Thyroid gland (tissue), 4 donors: ENCODE measurements around the gene PCDHGA1. TPM values are rescaled to one million over a fixed set of nuclear protein-coding genes. Genes with fewer than 3 reads are reported as not detected.
A peak's percentile ranks its signal among the peaks of the same experiment; 100 is the strongest.
"Not testable (repeated sequence)": the region's sequence is repeated elsewhere in the genome, so short reads cannot be mapped to it uniquely, and the experiment has no call there.

Experiments
- DNase-seq, 2 donors: peaks; one replicate each; pipeline ENCODE4 v3.0.0-alpha.2; 2019
- H3K27ac ChIP-seq, 3 donors: fragments of 200-600 bp; sonication (generic); 1 replicate in 2 of 3; 2 replicates in 1 of 3; pipeline ENCODE4 v1.5.1; 2016 to 2019; ENCODE audit warnings: mild to moderate bottlenecking in 1 of 3, moderate library complexity in 1 of 3
- H3K27me3 ChIP-seq: fragments of 200-600 bp; sonication (generic); one replicate; pipeline ENCODE4 v1.5.1; 2019
- H3K36me3 ChIP-seq, 2 donors: fragments of 200-600 bp; sonication (generic); one replicate each; pipeline ENCODE4 v1.5.1; 2016 to 2019
- H3K4me1 ChIP-seq, 2 donors: fragments of 200-600 bp; sonication (generic); one replicate each; pipeline ENCODE4 v1.5.1; 2017 to 2019
- H3K4me3 ChIP-seq, 3 donors: fragments of 200-600 bp; sonication (generic); replicated peaks in 1 of 3; 1 replicate in 2 of 3; 2 replicates in 1 of 3; pipeline ENCODE4 v1.5.1; 2016; ENCODE audit warnings: mild to moderate bottlenecking in 1 of 3
- H3K9me3 ChIP-seq: fragments of 200-600 bp; sonication (generic); one replicate; pipeline ENCODE4 v1.5.1; 2017
- POLR2A ChIP-seq, 2 donors: fragments of 450-650 bp; IDR thresholded peaks; one replicate each; pipeline ENCODE4 v1.6.1; 2017; ENCODE audit warnings: antibody characterized with exemption in 2 of 2, mild to moderate bottlenecking in 2 of 2, moderate library complexity in 1 of 2
- WGBS, 2 donors: methylation state at CpG; one replicate each; pipeline ENCODE4 v1.1.5; 2017; 5-methylcytosine and 5-hydroxymethylcytosine counted together
- intact Hi-C: fragments of 100-400 bp; cut with DNase I; formaldehyde crosslinking; loops from one replicate; pipeline ENCODE4 v1.15.1; 2023
- total RNA-seq, 4 donors: library from RNA; depleted of rRNA; stranded (reverse); fragments of >200 nt; gene quantifications; one replicate each; pipeline ENCODE4 v1.2.3, GENCODE V29; 2016
- TF ChIP-seq, protein P1 (sequence below), 6 experiments: fragments of 200-600 bp in 3 of 6; fragments of 450-650 bp in 3 of 6; sonication (generic) in 3 of 6; IDR thresholded peaks; one replicate each; pipeline ENCODE4 v1.5.1; 2016 to 2019; ENCODE audit warnings: antibody characterized with exemption in 6 of 6, mild to moderate bottlenecking in 2 of 6, inconsistent platforms in 1 of 6, moderate library complexity in 1 of 6

PCDHGA1 gene
- total RNA-seq, 4 donors from 2014 or later: 0.40 to 1.3 (median 0.87) TPM

DNA sequence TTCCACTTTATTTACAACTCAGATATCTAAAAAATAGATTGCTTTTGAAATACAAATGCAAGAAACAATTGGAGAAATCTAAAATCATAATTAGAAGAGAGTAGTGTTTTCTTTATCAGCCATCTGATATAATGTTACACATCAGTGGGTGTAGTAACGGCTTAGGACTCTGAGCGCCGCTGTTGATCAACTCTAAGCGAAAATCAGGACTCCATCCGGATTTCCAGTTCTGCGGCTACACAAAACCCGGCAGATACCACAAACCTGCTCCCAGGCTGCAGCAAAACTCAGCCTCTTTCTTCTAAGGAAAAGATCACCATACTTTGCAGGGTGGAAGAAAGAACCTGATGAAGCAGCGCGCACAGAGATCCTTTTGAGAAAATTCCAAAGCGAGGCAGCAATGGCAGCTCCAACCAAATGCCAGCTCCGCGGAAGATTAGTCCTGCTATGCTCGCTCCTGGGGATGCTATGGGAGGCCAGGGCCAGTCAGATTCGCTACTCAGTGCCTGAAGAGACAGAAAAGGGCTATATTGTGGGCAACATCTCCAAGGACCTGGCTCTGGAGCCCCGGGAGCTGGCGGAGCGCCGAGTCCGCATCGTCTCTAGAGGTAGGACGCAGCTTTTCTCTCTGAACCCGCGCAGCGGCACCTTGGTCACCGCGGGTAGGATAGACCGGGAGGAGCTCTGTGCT, 72.4 kb downstream of the PCDHGA1 start, which contains the start of gene PCDHGA9:
TSS of gene PCDHGA9 (plus strand) at position 226 of the 691 bp plus-strand sequence. CDS start at position 401, 175 bp downstream.
- DNase-seq: peak in 1 of 2 donors; percentile 44
- intact Hi-C loops: no loop called here
- Histone ChIP-seq H3K36me3 (no peaks in the 10 kb centered on the region), H3K27ac (no peak within 1 kb of the TSS), H3K4me1 (peaks cover 4 to 7% of the 10 kb centered on the region in 2 donors), H3K4me3 (peak within 1 kb of the TSS in 1 of 3 donors; percentile 19), H3K27me3 (no peaks in the 10 kb centered on the region), H3K9me3 (no peaks in the 10 kb centered on the region)
- TF ChIP-seq, protein P1, sequence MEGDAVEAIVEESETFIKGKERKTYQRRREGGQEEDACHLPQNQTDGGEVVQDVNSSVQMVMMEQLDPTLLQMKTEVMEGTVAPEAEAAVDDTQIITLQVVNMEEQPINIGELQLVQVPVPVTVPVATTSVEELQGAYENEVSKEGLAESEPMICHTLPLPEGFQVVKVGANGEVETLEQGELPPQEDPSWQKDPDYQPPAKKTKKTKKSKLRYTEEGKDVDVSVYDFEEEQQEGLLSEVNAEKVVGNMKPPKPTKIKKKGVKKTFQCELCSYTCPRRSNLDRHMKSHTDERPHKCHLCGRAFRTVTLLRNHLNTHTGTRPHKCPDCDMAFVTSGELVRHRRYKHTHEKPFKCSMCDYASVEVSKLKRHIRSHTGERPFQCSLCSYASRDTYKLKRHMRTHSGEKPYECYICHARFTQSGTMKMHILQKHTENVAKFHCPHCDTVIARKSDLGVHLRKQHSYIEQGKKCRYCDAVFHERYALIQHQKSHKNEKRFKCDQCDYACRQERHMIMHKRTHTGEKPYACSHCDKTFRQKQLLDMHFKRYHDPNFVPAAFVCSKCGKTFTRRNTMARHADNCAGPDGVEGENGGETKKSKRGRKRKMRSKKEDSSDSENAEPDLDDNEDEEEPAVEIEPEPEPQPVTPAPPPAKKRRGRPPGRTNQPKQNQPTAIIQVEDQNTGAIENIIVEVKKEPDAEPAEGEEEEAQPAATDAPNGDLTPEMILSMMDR (IDR thresholded peaks at IDR 0.05): peak in 3 of 6 experiments; percentile 20 to 45 (median 35)
- TF ChIP-seq POLR2A (IDR thresholded peaks at IDR 0.05): no peak
- WGBS, 2 donors: 13 to 16% methylated on average over 27 of the region's 27 CpGs

DNA sequence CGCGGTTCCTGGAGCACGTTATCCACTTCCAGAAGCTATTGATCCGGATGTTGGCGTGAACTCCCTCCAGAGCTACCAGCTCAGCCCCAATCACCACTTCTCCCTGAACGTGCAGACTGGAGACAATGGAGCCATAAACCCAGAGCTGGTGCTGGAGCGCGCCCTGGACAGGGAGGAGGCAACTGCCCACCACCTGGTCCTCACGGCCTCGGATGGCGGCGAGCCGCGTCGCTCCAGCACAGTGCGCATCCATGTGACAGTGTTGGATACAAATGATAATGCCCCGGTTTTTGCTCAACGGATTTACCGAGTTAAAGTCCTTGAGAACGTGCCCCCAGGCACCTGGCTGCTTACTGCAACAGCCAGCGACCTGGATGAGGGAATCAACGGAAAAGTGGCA, 73.1 kb downstream of the PCDHGA1 start:
- no peaks in the 10 kb centered on the region for H3K27me3 ChIP-seq
- H3K36me3 ChIP-seq: no peaks in the 10 kb centered on the region
- no peaks in the 10 kb centered on the region for H3K9me3 ChIP-seq
- peaks cover 4 to 7% of the 10 kb centered on the region in 2 donors for H3K4me1 ChIP-seq
- DNase-seq: no peak
- H3K27ac ChIP-seq: no peak overlapping the region
- 24 to 26% methylated on average over 22 of the region's 22 CpGs for WGBS, 2 donors
- intact Hi-C loops: no loop called here
- no peak for TF ChIP-seq POLR2A (IDR thresholded peaks at IDR 0.05)
- TF ChIP-seq, protein P1 (IDR thresholded peaks at IDR 0.05): no peak
- H3K4me3 ChIP-seq: no peak overlapping the region

DNA sequence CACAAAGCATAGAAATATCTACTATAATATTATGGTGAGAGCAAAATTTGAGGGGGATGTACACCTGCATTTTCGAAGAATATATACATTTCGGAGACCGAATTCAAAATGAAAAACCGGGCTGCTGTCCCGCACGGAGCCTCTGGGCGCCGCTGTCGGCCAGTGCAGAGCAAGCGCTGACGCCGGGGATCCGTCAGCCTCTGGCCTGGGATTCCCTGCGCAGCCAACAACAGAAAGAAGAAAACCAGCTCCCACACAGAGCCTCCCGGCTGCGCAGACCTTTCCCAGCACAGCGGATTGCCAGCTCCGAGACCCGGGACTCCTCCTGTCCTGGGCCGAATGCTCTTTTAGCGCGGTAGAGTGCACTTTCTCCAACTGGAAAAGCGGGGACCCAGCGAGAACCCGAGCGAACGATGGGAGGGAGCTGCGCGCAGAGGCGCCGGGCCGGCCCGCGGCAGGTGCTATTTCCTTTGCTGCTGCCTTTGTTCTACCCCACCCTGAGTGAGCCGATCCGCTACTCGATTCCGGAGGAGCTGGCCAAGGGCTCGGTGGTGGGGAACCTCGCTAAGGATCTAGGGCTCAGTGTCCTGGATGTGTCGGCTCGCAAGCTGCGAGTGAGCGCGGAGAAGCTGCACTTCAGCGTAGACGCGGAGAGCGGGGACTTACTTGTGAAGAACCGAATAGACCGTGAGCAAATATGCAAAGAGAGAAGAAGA, 77.6 kb downstream of the PCDHGA1 start, which contains the start of gene PCDHGB6:
TSS of gene PCDHGB6 (plus strand) at position 232 of the 716 bp plus-strand sequence. CDS start at position 414, 182 bp downstream.
- H3K27me3 ChIP-seq, H3K27ac ChIP-seq, H3K4me1 ChIP-seq, H3K4me3 ChIP-seq, H3K36me3 ChIP-seq, intact Hi-C loops, H3K9me3 ChIP-seq: not testable (repeated sequence)
- TF ChIP-seq, protein P1 (IDR thresholded peaks at IDR 0.05): peak; percentile 32 to 58 (median 55)
- DNase-seq: peak; percentile 58 to 62
- 12 to 15% methylated on average over 31 to 40 of the region's 51 CpGs for WGBS, 2 donors

DNA sequence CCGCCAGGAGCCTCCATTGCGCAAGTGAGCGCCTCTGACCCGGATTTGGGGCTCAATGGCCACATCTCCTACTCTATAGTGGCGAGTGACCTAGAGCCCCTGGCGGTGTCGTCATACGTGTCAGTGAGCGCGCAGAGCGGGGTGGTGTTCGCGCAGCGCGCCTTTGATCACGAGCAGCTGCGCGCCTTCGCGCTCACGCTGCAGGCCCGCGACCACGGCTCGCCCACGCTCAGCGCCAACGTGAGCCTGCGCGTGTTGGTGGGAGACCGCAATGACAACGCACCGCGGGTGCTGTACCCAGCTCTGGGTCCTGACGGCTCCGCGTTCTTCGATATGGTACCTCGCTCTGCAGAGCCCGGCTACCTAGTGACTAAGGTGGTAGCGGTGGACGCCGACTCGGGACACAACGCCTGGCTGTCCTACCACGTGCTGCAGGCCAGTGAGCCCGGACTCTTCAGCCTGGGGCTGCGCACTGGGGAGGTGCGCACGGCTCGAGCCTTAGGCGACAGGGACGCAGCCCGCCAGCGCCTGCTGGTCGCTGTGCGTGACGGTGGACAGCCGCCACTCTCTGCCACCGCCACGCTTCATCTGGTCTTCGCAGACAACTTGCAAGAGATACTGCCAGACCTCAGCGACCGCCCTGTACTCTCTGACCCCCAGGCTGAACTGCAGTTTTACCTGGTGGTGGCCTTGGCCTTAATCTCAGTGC, 79.4 kb downstream of the PCDHGA1 start:
- no peak for DNase-seq
- H3K27ac ChIP-seq: no peak overlapping the region
- whole genome bisulfite sequencing, 2 donors: 22 to 28% methylated on average over 19 to 47 of the region's 64 CpGs
- H3K4me1 ChIP-seq: no peaks in the 10 kb centered on the region
- peaks cover 6% of the 10 kb centered on the region for H3K9me3 ChIP-seq
- no peak overlapping the region for H3K4me3 ChIP-seq
- TF ChIP-seq, protein P1 (IDR thresholded peaks at IDR 0.05): no peak
- TF ChIP-seq POLR2A (IDR thresholded peaks at IDR 0.05): no peak
- no peaks in the 10 kb centered on the region for H3K27me3 ChIP-seq
- no peaks in the 10 kb centered on the region for H3K36me3 ChIP-seq
- intact Hi-C loops: no loop called here
